Skeletal muscle cell (primary cell): ENCODE measurements around the gene IGLL5.

Source experiments
- DNase-seq: peaks from one replicate; pipeline ENCODE4 v3.0.0-alpha.2; 2010; ENCODE audit warnings: low read depth
- H3K4me3 ChIP-seq: 2 replicates; pipeline ENCODE4 v1.5.1; 2011; ENCODE audit warnings: low read depth, mild to moderate bottlenecking, control low read depth, low read length, moderate library complexity

The IGLL5 gene

DNA sequence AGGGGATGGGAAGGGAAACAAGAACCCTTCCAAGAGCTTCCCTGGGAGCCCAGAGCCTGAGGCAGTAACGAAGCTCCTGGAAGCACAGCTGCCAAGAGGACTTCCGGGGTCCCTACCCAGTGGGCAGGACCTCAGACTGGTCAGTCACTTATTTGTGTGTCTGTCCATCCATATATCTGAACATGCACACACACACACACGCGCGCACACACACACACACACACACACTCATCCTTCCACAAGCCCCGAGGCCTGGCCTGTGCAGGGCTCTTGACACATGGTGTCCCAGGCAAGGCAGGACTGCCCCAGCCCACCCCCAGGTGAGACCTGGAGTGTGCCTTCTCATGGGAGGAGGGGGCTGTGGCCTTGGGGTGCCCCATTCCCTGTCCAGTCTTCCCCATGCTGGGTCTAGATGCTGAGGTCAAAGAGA, 44.9 kb downstream of the IGLL5 start:
- no peak overlapping the region for H3K4me3 ChIP-seq
- DNase-seq, result no peak

DNA sequence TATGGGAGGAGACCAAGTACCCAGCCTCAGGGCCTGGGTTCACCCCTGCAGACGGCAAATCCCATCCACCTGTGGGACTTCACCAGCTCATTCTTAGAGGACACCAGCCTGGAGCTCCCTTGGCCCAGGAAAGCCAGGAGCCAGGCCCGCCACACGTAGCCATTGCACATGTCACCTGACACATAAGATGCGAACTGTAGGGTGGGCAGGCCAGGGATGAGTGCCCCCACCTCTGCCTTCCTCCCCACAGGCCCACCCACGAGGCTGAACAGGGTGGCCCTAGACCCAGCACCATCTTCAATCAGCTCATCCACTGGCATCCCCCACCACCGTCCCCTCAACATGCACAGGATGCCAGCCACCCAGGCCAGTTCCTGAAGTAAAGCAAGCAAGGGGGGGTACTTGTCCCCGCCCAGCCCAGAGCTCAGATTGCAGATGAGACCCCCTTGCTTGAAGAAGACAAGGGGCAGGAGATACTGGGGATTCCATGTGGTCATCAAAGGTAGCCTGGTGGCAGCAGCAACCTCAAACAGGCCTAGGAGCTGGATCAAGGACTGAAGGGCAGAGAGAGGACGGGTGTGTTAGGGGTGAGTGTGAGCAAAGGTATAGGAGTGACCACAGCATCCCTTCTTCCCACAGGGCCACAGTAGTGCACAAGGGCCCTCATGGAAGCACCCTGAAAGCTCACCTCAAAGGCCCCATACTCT, 45.6 kb downstream of the IGLL5 start:
- H3K4me3 ChIP-seq, result no peak overlapping the region
- no peak for DNase-seq

DNA sequence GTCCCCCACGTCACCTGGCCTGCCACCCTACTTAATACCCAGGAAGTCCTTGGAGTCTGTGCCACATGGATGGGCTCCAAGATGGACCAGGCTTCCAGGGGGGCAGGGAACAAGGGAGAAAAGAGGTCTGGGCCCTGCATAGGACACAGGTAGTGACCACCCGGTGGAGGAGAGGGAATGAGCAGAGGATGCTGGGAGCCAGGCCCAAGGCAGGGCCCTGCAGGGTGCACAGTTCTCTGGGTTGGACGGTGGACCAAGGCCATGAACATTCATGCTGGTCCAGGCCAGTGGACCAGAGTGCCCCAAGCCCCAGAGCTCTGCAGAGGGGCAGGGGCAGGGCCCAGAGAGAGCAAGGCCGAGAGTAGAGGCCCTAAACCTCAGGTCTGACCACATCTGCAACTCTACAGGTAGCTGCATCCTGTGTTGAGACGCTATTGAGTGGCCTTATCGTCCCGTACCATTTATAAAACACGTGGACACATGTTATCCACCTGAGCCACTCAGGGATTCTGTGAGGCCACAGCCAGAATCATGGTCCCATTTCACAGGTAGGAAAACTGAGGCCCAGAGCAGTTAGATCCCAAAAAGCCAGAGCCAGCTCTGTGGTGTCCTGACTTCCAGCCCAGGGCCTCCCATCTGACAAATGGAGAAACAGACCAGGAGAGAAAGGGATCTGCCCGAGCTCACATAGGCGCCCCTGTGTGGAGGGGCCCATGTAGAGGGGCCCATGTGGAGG, 46.4 kb downstream of the IGLL5 start:
- DNase-seq, result no peak
- no peak overlapping the region for H3K4me3 ChIP-seq

DNA sequence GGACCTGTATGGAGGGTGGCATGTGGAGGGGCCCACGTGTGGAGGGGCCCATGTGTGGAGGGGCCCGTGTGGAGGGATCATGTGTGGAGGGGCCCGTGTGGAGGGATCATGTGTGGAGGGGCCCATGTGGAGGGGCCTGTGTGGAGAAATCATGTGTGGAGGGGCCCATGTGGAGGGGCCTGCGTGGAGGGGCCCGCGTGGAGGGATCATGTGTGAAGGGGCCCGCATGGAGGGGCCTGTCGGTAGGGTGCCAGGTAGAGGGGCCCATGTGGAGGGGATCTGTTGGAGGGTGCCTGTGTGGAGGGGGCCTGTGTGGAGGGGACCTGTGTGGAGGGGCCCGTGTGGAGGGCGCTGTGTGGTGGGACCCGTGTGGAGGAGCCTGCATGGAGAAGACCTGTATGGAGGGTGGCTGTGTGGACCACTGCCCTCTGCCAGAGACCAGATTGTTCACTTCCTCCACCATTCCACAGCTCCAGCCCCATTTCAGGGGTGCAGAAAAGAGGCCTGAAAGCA, 47.0 kb downstream of the IGLL5 start:
- H3K4me3 ChIP-seq, result no peak overlapping the region
- DNase-seq, result no peak

DNA sequence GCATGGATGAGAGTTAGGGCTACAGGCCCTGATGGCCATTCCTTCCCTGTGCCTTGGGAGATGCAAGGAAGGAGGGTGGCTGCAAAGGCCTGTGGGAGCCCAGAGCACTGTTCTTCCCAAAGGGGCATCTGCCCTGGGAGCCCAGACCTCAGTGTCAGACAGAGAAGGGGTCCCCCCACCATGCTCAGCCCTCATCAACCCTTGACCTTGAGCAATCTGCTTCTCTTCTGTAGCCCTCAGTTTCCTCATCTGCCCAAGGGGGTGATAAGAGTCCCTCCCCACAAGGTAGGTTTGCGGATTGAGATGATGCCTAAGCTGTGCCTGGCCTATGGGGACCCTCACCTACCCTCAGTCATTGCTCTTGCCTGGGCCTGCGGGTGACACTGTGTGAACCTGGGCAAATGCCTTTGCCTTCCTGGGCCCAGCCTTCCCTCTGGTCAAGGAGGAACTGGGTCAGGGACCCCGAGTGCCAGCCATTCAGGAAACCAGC, 47.5 kb downstream of the IGLL5 start:
- no peak for DNase-seq
- no peak overlapping the region for H3K4me3 ChIP-seq

DNA sequence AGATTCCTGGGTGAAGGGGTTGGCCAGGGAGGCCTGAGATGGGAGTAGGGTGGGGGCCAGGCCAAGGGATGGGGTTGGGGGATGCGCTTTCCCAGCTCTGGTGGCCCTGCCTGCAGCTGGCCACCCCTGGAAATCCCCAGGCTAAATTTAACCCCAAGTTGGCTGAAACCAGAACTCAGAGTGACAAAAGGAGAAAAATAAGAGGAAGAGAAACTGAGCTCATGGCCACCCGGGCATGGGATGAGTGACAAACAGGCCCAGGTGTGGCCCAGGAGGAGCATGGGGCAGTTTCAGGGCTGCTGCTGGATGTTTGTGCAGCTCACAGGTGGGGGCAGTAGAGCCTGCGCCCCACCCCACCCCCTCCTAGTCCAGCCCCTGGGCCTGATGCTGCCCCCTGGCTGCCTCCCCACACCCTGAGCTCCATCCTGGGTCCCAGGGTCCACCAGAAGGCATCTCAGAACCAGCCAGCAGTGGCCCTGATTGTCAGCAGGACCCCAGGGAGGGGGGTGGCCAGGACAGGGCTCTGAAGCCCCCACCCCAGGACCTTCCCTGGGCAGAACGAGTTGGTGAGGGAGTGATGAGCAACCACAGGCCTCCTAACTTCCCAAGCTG, 48.0 kb downstream of the IGLL5 start:
- DNase-seq, result no peak
- H3K4me3 ChIP-seq, result no peak overlapping the region

DNA sequence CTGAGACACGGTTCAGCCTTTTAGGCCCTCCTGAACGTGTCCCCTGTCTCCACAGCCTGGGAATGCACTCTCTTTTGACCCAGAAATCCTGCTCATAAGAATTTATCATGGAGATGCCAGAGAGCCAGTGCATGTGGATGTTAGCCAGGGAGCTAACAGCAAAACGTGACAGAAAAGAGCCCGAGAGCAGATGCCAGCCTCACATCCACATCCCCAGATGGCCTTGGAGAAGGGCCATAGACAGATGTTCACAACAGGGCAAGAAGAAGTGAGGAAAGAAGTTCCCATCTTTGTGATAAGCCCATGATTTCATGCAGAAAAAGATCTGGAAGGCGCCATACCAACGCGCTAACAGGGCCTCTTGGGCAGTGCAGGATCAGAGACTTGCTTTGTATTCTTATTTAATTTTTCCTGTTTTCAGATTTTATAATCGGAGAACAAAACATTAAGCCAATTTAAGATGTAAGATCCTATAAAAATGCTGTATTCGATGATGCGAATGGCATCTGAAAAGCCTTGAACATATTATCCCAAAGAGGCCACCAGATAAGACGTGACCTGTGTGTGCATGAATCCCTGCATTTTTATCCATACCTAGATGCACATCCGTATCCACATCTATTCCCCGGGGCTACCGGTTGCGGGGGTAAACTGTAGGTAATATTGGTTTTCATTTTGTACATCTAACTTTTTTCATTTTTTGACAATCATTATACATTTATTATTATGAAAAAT, 48.7 kb downstream of the IGLL5 start:
- no peak for DNase-seq
- no peak overlapping the region for H3K4me3 ChIP-seq

DNA sequence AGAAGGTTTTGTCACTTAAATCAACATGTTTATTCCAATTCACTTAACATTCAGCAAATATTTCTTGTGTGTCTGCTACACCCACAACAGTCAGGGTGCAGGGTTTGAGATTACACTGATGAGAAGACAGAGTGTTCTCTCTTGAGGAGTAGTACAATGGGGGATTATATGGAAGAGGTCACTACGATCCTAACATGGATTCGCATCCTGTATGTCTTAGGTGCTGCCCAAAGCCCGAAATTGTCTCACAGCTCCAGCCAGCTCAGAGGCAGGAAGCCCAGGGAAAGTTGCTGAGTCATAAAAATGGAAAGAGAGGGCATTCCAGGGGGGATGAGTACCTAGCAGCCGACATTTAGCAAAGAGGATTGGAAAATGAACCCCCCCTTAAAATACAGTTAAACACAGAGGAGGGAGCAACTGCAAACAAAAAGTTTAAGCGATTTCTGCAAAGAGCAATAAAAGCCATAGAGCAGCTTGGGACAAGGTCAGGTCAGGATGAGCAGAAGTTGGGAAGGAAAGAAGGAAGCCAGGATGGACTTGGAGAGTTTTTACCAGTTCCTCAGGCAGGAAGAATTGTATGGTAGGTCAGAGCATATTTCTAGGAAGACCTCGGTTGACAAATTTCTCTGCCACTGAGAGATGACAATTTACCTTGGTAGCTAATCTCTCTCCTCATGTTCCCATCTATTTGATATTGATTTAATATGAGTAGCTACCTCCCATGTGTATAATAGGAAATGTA, 49.5 kb downstream of the IGLL5 start:
- no peak overlapping the region for H3K4me3 ChIP-seq
- no peak for DNase-seq

DNA sequence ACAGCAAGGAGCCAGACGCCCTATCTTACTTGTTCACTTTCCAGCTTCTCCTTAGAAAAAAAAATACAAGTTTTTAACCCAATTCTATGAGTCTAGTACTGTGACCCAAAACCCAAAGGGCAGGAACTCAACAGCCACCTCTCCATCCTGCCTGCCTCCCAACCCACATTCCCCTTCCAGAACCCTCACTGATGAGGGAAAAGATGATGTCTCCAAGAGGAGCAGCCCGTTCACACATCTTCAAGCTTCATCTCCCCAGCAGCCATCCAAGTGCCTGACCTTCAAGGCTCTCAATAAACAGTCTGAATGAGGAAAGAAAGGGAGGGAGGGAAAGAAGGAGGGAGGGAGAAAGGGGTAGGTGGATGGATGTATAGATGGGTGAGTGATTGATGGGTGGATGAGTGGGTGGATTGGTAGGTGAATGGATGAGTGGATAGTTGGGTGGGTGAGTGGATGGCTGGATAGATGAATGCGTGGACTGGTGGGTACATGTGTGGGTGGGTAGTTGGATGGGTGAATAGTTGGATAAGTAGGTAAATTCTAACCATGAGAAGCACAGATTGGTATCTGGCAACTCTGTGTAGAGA, 50.4 kb downstream of the IGLL5 start:
- no peak for DNase-seq
- H3K4me3 ChIP-seq, result no peak overlapping the region

DNA sequence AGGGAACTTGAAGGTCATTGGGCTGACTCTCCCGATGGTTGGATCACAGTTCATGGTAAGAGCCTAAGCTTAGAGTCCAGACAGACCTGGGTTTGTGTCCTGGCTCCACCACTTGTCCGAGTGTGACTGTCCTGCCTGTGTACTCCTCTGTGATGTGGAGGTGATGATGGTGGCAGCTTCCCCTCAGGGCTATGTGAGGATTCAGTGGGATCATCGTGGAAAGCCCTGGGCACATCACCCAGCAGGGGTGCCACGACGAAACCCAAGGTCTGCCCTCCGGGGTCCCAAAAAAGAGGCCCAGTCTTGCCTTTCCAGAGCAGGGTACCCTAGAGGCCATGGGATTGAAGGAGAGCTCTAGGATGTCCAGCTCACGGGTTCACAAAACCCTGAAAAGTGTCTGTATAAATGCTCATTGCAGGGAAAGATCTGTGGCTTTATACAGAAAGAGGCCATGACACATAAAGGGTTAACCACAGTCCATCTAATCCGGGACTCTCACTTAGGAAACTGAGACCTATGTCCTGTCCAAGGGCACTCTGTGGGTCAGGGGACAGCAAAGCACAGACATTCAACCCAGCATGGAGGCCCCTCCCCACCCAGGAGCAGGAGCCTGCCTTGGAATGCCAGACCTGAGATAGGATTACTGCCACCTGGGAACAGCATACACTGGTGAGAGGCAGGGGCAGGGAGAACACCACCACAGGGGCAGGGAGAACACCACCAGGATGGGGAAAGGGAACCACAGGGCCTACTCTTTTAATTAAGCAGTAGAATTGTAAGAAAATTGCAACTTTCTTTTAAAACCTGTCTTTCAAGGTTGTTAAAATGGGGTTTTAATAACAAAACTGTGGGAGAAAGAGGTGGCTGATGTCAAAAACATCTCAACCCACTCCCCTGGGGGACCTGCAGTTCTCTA, 51.3 kb downstream of the IGLL5 start:
- DNase-seq, result no peak
- no peak overlapping the region for H3K4me3 ChIP-seq

DNA sequence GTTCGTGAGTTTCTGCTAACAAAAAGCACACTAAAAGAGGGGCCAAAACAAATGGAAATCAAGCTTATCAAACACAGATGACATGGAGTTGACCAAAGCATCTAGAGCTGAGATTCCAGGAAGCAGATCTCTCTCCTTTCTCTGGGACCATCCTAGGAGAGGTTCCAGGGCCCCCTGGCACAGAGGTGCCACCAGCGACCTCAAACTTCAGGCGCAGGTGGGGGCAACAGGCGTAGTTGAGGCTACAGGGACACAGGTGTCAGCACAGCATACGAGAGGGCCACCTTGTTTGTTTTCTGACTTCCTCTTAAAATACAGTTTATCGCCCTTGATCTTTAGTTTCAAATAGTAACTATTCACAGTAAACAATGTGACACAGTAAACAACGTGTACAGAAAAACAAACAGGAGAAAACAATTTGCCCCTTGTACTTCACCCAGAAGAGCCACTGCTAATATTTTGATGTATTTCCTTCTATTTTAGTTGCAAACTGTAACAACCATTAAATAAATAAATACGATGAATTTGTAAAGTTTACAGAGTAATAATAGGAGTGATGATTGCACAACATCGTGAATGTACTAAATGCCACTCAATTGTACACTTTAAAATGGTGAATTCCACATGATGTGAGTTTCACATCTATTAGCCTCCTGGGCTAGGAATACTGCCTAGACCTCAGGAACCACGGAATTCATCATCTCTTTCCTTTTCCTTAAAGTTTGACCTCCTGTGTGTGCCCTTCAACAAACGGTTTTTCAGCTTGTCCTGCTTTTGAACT, 52.2 kb downstream of the IGLL5 start:
- DNase-seq, result no peak

DNA sequence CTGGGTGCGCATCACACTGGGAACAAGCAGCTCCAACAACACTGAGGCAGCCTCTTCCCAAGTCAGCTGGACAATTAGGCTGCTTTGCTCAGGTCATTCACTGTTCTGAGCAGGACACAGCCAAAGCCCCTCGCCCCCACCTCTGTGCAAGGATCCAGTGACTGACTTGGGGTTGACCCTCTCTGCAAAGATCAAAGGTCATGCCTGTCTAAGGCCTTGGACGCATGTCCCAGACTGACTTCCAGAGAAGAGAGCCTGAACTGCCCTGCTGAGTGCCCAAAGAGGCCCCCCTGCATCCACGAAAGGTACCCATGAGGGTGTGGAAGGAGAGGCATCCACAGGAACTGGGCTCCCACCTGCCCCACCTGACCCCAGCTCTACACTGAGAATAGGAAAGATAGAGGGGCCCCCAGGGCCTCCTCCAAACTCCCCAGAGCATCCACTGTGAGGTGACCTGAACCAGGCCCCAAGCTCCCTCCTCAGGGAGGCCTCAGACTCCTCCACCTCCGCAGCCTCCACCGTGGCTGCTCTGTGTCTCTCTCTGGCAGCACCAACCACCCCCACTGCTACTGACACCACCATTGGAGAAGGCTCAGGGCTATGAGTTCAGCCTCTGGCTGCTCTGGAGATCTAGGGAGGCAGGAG, 53.5 kb downstream of the IGLL5 start:
- DNase-seq, result no peak
- H3K4me3 ChIP-seq, result no peak overlapping the region

More for the DNA sequence above, 52.2 kb downstream of the IGLL5 start:
- no peak overlapping the region for H3K4me3 ChIP-seq

DNA sequence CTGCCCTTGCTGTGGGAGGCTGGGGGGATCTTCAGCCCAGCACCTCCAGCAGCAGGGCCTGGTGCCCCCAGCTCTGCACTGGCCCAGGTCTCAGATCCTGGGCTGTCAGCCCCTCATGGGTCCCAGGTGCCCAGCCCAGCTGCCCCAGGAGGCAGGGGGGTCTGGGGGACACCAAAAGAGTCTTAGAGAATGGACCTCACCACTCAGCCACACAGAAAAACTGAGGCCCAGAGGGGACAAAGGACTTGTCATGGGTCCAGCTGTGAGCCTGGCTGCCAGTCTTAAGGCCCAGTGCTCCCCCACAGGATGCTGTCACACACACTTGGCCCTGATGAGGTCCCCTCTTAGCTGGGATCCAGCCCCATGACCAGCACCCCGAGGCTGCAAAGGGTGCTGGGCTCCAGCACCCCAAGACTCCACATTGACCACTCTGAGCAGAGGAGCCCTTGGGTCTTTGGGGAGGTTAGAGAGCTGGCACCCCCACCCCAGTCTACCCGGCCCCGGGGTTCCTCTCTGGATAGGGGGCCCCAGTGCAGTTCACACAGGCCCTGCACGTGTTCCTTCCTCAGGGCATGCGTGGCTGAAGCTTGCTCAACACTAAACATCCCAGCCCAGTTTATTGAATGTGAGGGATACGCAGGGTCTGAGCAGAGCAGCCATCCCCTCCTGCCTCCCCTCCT, 54.4 kb downstream of the IGLL5 start:
- H3K4me3 ChIP-seq, result no peak overlapping the region
- no peak for DNase-seq

DNA sequence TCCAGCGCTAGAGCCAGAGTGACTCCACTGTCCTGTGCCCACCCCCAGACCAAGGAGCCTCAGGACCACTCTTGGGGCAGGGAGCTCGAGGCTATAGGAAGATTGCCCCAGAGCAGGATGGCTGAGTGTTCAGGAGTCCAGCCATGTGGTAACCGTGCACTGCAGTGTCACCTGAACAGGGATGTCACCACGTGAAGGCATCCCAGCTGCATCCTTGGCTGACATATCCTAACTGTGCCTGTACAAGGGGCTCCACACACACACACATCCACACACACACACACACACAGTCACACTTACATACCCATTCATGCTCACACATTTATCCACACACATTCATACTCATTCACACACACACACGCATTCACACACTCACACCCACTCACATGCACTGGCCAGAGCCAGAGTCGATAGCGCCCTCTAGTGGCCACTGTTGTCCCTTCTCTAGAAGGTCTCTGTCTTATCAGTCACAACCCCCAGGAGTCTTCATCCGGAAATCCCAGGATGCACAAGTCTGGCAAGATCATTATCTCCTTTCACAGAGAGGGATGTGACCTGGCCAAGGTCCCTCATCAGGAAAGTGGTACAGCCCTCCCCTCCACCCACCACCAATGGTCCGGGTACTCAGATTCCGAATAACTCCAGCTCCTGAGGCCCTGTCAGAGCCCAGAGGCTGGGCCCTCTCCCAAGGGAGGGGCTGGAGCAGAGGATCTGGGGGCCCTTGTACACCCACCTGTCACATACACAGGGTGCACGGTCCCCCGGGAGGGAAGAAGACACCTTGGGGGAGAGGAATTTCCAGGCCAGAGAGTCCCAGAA, 55.1 kb downstream of the IGLL5 start:
- DNase-seq, result no peak

More for the DNA sequence above, 55.1 kb downstream of the IGLL5 start:
- H3K4me3 ChIP-seq, result no peak overlapping the region
